ENCODE data around the gene ARAP3.
A peak's percentile ranks its signal among the peaks of the same experiment; 100 is the strongest.

The ARAP3 gene

GRCh38 chr5:141665995-141666940, 15.8 kb downstream of the ARAP3 start:
- DNase-seq, result no peak

DNA sequence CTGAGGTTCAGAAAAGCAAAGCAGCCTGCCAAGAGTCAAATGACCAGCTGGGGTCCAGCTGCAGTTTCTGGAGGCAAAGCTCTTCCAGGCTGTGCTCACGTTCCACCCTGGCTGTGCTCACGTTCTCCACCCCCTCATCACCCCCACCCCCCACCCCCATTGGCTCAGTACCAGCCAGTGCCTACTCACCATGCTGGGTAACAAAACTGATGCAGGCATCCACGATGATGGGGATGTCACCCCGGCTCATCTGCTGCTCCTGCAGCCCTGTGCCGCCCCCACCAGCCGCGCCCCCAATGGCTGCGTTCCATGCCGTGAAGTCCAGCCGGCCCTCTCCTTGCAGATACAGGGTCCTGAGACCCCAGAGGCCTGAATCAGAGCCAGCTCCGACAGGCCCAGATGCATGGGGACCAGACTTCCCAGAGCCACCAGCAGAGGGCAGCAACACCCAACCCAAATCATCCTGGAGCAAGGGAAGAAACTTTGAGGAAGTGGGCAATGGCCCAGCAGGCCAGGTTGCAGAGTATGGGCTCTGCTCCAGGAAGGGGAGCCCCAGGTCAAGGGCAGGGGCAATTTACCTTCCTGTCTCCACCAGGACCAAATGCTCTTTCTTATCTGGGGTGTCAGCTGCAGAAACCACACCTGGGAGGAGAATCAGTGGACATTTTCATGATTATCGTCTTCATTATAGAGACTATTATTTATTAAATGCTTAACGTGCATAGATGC, 17.1 kb downstream of the ARAP3 start:
- peak; percentile 67 to 68 for DNase-seq

- no peak for DNase-seq
Measured at GRCh38 chr5:141663506-141663905, 18.5 kb downstream of the ARAP3 start.

- no peak for DNase-seq
Measured at GRCh38 chr5:141662028-141662427, 20.0 kb downstream of the ARAP3 start.

GRCh38 chr5:141657937-141658545, 24.0 kb downstream of the ARAP3 start:
- no peak for DNase-seq

DNA sequence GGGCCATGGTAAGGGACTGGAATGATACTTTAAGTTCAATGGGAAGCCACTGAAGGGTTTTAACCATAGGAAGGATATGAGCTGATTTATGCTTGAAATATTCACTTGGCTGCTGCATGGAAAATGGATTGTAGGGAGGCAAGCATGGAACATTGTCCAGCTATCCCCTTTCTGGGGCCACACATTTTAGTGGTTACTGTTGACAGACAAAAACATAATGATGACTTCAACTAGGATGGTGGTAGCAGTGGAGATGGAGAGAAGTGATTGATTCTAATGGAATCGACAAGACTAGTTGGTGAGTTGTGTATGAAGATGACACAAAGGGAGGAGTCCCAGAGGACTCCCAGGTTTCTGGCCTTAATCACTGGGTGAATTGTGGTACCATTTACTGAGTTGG, 24.6 kb downstream of the ARAP3 start:
- no peak for DNase-seq

GRCh38 chr5:141656396-141656795, 25.6 kb downstream of the ARAP3 start:
- no peak for DNase-seq

- no peak for DNase-seq
Measured at GRCh38 chr5:141655020-141655419, 27.0 kb downstream of the ARAP3 start.

DNA sequence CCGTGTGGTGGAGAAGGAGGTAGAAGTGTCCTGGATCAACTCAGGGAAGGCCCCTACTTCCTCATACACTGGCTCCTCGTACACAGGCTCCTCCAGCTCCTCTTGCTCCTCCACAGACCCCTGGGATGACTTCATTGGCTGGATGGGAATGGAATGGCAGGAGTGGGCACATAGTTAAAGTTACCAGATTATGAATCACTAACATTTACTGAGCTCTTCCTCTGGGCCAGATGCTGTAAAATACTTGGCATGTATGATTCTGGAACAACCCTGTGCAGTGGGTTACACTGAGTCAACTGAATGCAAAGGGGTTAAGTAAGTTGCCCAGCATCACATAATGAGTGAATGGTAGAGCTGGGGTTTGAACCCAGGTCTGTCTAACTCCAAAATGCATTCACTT, 27.7 kb downstream of the ARAP3 start:
- no peak for DNase-seq

DNA sequence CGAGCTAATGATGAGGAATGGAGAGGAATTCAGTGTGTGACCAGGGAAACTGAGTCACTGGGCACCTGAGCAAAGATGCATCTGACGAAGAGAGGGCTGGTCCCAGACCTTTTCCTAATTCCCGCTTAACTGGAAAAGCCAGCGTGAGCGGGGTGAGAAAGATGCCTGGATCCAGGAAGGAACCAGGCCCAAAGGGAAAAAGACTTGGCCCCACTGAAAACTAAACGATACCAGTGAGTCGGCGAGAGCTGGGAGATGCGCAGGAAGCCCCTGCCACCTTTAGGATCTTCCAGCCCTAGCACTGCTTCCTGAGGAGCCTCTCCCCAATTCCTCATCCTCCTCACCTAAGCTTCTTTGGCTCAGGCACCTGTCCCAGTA, 30.3 kb downstream of the ARAP3 start:
- DNase-seq, result no peak

- DNase-seq, result peak; percentile 63 to 64
Measured at GRCh38 chr5:141650851-141651727, 30.9 kb downstream of the ARAP3 start, which contains the start of gene FCHSD1. TSS of gene FCHSD1 (minus strand) at chr5:141651418. CDS start at chr5:141651368, 50 bp downstream.

DNA sequence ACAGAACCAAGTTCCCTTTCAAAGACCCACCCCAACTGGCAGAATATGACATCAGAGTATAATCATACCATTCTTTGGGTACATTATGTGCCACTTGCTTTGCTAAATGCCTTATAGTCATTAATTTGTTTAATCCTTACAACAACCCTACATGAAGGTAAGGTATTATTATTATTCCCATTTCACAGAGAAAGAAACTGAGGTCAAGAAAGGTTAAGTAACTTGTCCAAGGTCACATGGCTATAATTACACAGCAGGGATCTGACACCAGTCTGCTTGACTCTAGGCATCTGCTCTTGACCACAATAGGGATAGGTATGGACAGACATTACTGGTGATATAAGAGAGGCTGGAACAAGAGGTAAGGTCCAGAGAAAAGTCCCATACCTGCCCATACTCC, 32.1 kb downstream of the ARAP3 start:
- no peak for DNase-seq

DNA sequence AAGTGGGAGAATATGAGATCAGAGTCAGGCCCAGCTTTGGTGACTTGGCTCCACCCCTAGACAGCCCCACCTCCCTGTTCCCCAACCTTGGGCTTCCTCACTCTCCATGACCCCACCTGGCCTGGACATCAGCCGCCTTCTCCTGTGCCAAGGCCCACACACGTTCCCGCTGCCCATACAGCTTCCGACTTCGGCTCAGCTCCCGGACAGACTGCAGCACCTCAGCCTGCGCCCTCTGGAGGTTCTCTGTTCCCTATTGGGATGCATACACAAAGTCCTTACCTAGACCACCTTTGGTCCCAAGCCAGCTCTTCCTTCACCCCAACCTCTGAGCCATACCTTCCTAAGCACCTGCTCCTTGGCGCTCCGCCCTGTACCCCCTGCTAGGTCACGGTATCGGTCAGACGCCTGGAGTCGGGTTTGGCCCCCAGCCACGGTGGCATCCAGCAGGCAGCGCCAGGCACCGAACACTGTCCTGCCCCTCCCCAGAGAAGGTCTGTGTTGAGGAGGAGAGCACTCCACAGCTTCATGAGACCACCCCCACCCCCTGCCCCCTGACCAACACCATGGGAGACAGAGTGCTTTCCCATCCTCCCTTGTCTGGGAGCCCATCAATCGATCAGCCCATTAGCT, 32.9 kb downstream of the ARAP3 start:
- DNase-seq, result no peak

GRCh38 chr5:141647851-141648250, 34.2 kb downstream of the ARAP3 start:
- DNase-seq, result no peak

- no peak for DNase-seq
Measured at GRCh38 chr5:141647242-141647641, 34.8 kb downstream of the ARAP3 start.

DNA sequence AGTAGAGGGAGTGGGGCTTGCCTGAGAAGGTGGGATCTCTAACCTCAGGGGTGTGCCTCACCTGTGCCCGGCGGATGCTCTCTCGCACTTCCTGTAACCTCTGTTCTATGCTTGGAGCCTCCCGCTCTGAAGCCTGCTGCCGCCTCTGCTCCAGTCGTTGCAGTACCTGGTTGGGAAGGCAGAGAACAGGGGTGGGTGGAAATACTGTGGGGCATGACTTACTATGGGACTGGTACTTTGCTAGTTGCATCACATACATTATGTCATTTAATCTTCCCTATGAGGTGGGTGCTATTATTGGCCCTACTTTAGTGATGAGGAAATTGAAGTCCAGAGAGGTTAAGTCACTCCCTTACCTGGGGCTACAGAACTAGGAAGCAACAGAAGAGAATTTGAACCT, 36.0 kb downstream of the ARAP3 start:
- no peak for DNase-seq

DNA sequence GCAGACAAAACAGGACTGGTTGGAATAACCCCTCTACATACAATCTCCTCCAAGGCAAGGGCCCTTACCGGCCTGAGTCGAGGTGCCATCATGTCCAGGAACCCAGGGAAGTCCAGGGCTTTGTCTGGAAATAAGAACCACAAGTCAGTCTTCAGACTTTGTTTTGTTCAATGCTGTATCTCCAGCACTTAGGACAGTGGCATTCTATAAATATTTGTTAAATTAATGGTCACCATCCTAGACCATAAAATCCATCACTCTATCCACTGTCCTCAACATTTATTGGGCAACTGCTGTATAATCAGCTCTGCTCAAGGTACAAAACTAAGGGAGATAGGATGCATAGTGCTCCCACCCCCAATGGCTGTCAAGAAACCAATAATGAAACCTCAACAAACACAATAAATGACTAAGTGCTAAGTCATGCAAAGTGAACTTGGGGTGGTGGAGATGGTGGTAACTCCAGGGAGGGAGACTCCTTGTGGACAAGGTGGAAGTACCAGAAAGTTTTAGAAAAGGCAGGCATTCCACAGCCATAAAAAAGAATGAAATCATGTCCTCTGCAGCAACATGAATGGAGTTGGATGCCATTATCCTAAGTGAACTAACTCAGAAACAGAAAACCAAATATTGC, 40.3 kb downstream of the ARAP3 start:
- DNase-seq, result no peak

GRCh38 chr5:141640698-141641097, 41.3 kb downstream of the ARAP3 start:
- no peak for DNase-seq

DNA sequence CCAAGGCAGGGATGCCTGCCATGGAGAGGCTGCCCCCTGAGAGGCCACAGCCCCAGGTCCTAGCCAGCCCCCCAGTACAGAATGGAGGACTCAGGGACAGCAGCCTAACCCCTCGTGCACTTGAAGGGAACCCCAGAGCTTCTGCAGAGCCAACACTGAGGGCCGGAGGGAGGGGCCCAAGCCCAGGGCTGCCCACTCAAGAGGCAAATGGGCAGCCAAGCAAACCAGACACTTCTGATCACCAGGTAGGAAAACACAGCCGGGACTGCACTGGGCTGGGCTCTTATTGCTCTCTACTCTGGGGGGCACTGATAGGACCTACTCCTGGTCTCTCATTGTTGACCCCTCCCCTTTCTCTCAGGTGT, 42.0 kb downstream of the ARAP3 start:
- no peak for DNase-seq

DNA sequence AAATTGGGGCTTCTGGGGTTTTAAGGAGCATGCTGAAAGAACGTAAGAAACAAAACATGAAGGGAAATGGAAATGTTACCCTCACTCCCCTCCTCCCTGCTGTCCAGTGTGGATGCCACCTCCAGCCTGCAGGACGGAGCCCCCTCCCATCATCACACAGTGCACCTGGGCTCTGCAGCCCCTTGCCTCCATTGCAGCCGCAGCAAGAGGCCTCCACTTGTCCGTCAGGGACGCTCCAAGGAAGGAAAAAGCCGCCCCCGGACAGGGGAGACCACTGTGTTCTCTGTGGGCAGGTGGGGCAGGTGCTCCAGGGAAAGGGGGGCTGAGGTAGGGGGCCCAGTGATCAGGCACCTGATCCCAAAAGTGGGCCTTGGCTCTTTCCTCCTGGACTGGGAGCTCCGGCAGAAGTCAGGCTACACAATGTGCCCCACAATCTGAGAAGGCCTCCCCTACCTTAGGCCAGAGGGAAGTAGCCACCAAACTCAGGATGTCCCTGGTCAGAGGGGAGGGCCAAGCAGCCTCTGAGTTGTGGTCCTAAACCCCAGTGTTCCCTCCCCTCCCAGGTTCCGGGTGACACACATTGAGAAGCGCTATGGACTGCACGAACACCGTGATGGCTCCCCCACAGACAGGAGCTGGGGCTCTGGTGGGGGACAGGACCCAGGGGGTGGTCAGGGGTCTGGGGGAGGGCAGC, 42.5 kb downstream of the ARAP3 start:
- no peak for DNase-seq

- DNase-seq, result no peak
Measured at GRCh38 chr5:141638771-141639170, 43.3 kb downstream of the ARAP3 start.

Measured in activated CD4-positive, alpha-beta T cell treated with anti-CD3 and anti-CD28 coated beads, Interleukin-2, amount 50 U/mL, for 4 hours (primary cell).